Fibroblast of lung (primary cell): Measurements from ENCODE around the gene MRE11. TPM values are rescaled to one million over a fixed set of nuclear protein-coding genes. Genes with fewer than 3 reads are reported as not detected.

ENCODE experiments used
- DNase-seq, 2 donors: peaks; one replicate each; pipeline versions ENCODE4 v3.0.0 to v3.0.0-alpha.2; 2010; ENCODE audit warnings: low read depth in 2 of 2
- H2AFZ ChIP-seq: 2 replicates; pipeline ENCODE4 v1.5.1; 2012; ENCODE audit warnings: low read length, control low read depth, inconsistent platforms
- H3K27ac ChIP-seq: 2 replicates; pipeline ENCODE4 v1.5.1; 2011; ENCODE audit warnings: low read length, control low read depth; ENCODE audit not compliant: insufficient read depth
- H3K27me3 ChIP-seq: 2 replicates; pipeline ENCODE4 v1.5.1; 2011; ENCODE audit warnings: mild to moderate bottlenecking, low read length; ENCODE audit not compliant: control insufficient read depth, insufficient read depth
- H3K36me3 ChIP-seq: 2 replicates; pipeline ENCODE4 v1.5.1; 2011; ENCODE audit warnings: low read length; ENCODE audit not compliant: control insufficient read depth, insufficient read depth
- H3K4me1 ChIP-seq: 2 replicates; pipeline ENCODE4 v1.5.1; 2011; ENCODE audit warnings: low read length; ENCODE audit not compliant: control insufficient read depth, insufficient read depth; ENCODE audit errors: extremely low read depth
- H3K4me2 ChIP-seq: 2 replicates; pipeline ENCODE4 v1.5.1; 2011; ENCODE audit warnings: low read length, control low read depth; ENCODE audit not compliant: insufficient read depth; ENCODE audit errors: extremely low read depth
- H3K4me3 ChIP-seq, 4 experiments: fragments of 200-600 bp in 1 of 4; sonication (generic) in 1 of 4; replicated peaks in 1 of 4; 2 replicates each; pipeline ENCODE4 v1.5.1; 2011 to 2016; ENCODE audit warnings: low read length in 4 of 4, low read depth in 3 of 4, mild to moderate bottlenecking in 3 of 4, control low read depth in 2 of 4, inconsistent platforms in 1 of 4, mixed read lengths in 1 of 4; ENCODE audit not compliant: insufficient read depth in 1 of 4; ENCODE audit errors: control extremely low read depth in 1 of 4
- H3K79me2 ChIP-seq: 2 replicates; pipeline ENCODE4 v1.5.1; 2012; ENCODE audit warnings: mild to moderate bottlenecking, low read length, inconsistent platforms; ENCODE audit not compliant: control insufficient read depth, insufficient read depth
- H3K9ac ChIP-seq: 2 replicates; pipeline ENCODE4 v1.5.1; 2011; ENCODE audit warnings: mild to moderate bottlenecking, low read length, control low read depth; ENCODE audit not compliant: insufficient read depth
- H3K9me3 ChIP-seq: 2 replicates; pipeline ENCODE4 v1.5.1; 2012; ENCODE audit warnings: low read depth, low read length; ENCODE audit not compliant: control insufficient read depth, insufficient read depth
- H4K20me1 ChIP-seq: 2 replicates; pipeline ENCODE4 v1.5.1; 2011; ENCODE audit warnings: low read length; ENCODE audit not compliant: control insufficient read depth, insufficient read depth; ENCODE audit errors: extremely low read depth
- CTCF ChIP-seq, 2 donors: IDR thresholded peaks in 1 of 2; conservative IDR thresholded peaks in 1 of 2; 1 replicate in 1 of 2; 2 replicates in 1 of 2; pipeline ENCODE4 v1.5.1; 2011 to 2012; ENCODE audit warnings: low read length in 2 of 2, control low read depth in 1 of 2, inconsistent platforms in 1 of 2, low read depth in 1 of 2, mild to moderate bottlenecking in 1 of 2
- EZH2 ChIP-seq: IDR thresholded peaks from 2 replicates; pipeline ENCODE4 v1.5.1; 2012; ENCODE audit warnings: low read length, control low read depth, mild to moderate bottlenecking; ENCODE audit errors: missing control alignments
- polyA plus RNA-seq, 2 donors: library from polyadenylated mRNA; depleted of rRNA in 1 of 2; stranded (reverse) in 1 of 2; unstranded in 1 of 2; fragments of >200 nt; gene quantifications; 2 replicates each; pipeline ENCODE4 v1.2.1, GENCODE V29; 2011 to 2012; ENCODE audit warnings: missing spikeins in 1 of 2
- total RNA-seq: library from RNA; depleted of rRNA; stranded (reverse); fragments of >200 nt; gene quantifications from 2 replicates; pipeline ENCODE4 v1.2.1, GENCODE V29; 2014

MRE11 gene
- total and polyA plus RNA-seq, 2 donors (not counting 1 experiment from before 2014, with no cell fraction given) = 6.9 to 7.4 TPM

GRCh38 chr11:94452988-94453387 is 40.7 kb downstream of the MRE11 start:
- Histone ChIP-seq H3K4me3 (no peak overlapping the region), H3K27me3 (no peaks in the 10 kb centered on the region), H3K9me3 (no peaks in the 10 kb centered on the region), H3K9ac (no peak overlapping the region), H3K27ac (no peak overlapping the region), H3K36me3 (no peaks in the 10 kb centered on the region), H3K79me2 (no peaks in the 10 kb centered on the region), H3K4me1 (peaks cover 9% of the 10 kb centered on the region), H3K4me2 (no peak overlapping the region), H2AFZ (no peak overlapping the region), H4K20me1 (no peaks in the 10 kb centered on the region)
- no peak for DNase-seq
- TF ChIP-seq EZH2 = no peak
- TF ChIP-seq CTCF (conservative IDR thresholded peaks at IDR 0.05 in 1 of 2, IDR thresholded peaks at IDR 0.05 in 1 of 2; ENCODE audit: low read depth in 1 of 2, low read length in 2 of 2) = no peak

- peak; percentile 12 to 27 for DNase-seq
- Histone ChIP-seq H3K36me3 (no peaks in the 10 kb centered on the region), H3K9me3 (no peaks in the 10 kb centered on the region), H3K4me1 (peaks cover 9% of the 10 kb centered on the region), H3K9ac (no peak overlapping the region), H4K20me1 (no peaks in the 10 kb centered on the region), H2AFZ (no peak overlapping the region), H3K27ac (peak overlapping the region; percentile 44), H3K4me2 (peak overlapping the region; percentile 40), H3K27me3 (no peaks in the 10 kb centered on the region), H3K79me2 (no peaks in the 10 kb centered on the region), H3K4me3 (no peak overlapping the region)
- TF ChIP-seq EZH2 = no peak
- no peak for TF ChIP-seq CTCF (conservative IDR thresholded peaks at IDR 0.05 in 1 of 2, IDR thresholded peaks at IDR 0.05 in 1 of 2; ENCODE audit: low read depth in 1 of 2, low read length in 2 of 2)
These were observed 43.6 kb downstream of the MRE11 start for GRCh38 chr11:94450048-94450447.

GRCh38 chr11:94449437-94449836 is 44.2 kb downstream of the MRE11 start:
- H3K79me2 ChIP-seq = no peaks in the 10 kb centered on the region
- no peaks in the 10 kb centered on the region for H3K36me3 ChIP-seq
- peak overlapping the region; percentile 44 for H3K27ac ChIP-seq
- H4K20me1 ChIP-seq = no peaks in the 10 kb centered on the region
- TF ChIP-seq EZH2 (no peak), CTCF (conservative IDR thresholded peaks at IDR 0.05 in 1 of 2, IDR thresholded peaks at IDR 0.05 in 1 of 2; ENCODE audit: low read depth in 1 of 2, low read length in 2 of 2) (no peak)
- peak overlapping the region; percentile 40 for H3K4me2 ChIP-seq
- H3K27me3 ChIP-seq = no peaks in the 10 kb centered on the region
- no peak overlapping the region for H2AFZ ChIP-seq
- peak; percentile 51 to 66 for DNase-seq
- H3K4me1 ChIP-seq = peaks cover 9% of the 10 kb centered on the region
- no peak overlapping the region for H3K4me3 ChIP-seq
- H3K9me3 ChIP-seq = no peaks in the 10 kb centered on the region
- H3K9ac ChIP-seq = no peak overlapping the region
